ENCODE measurements around the gene ITPR1.

ITPR1 gene

GRCh38 chr3:4614070-4614469, 120.9 kb downstream of the ITPR1 start:
- no peak for TF ChIP-seq TSHZ2 (CRISPR knock-in tag; IDR thresholded peaks at IDR 0.05)
- TF ChIP-seq ZFP3 (CRISPR knock-in tag; IDR thresholded peaks at IDR 0.05) = no peak
- ATAC-seq = no peak

- TF ChIP-seq GLIS3 (CRISPR knock-in tag; IDR thresholded peaks at IDR 0.05) (no peak), POU6F1 (CRISPR knock-in tag; IDR thresholded peaks at IDR 0.05; ENCODE audit: borderline replicate concordance, low read depth) (no peak), ZNF8 (CRISPR knock-in tag; IDR thresholded peaks at IDR 0.05) (no peak), RARB (CRISPR knock-in tag; IDR thresholded peaks at IDR 0.05) (no peak), ZFP3 (CRISPR knock-in tag; IDR thresholded peaks at IDR 0.05) (no peak), ARNTL (CRISPR knock-in tag; IDR thresholded peaks at IDR 0.05; ENCODE audit: borderline replicate concordance, low read depth) (no peak), BACH2 (CRISPR knock-in tag; IDR thresholded peaks at IDR 0.05; ENCODE audit: borderline replicate concordance) (no peak), CSRNP3 (CRISPR knock-in tag; IDR thresholded peaks at IDR 0.05) (no peak), PPARA (CRISPR knock-in tag; IDR thresholded peaks at IDR 0.05; ENCODE audit: borderline replicate concordance) (no peak)
- no peak for ATAC-seq
Measured at GRCh38 chr3:4614927-4615326, 121.8 kb downstream of the ITPR1 start.

GRCh38 chr3:4615750-4616149, 122.6 kb downstream of the ITPR1 start:
- TF ChIP-seq TSHZ2 (CRISPR knock-in tag; IDR thresholded peaks at IDR 0.05) (no peak), ZFP3 (CRISPR knock-in tag; IDR thresholded peaks at IDR 0.05) (no peak), CREB5 (CRISPR knock-in tag; IDR thresholded peaks at IDR 0.05; ENCODE audit: low read depth) (no peak), ISL1 (CRISPR knock-in tag; IDR thresholded peaks at IDR 0.05) (no peak), BACH2 (CRISPR knock-in tag; IDR thresholded peaks at IDR 0.05; ENCODE audit: borderline replicate concordance) (no peak), TCF4 (CRISPR knock-in tag; IDR thresholded peaks at IDR 0.05; ENCODE audit: borderline replicate concordance) (no peak), ESRRG (CRISPR knock-in tag; IDR thresholded peaks at IDR 0.05) (no peak), SNAI2 (CRISPR knock-in tag; IDR thresholded peaks at IDR 0.05) (no peak), ZNF565 (CRISPR knock-in tag; conservative IDR thresholded peaks at IDR 0.05; ENCODE audit: low read depth) (no peak), TOX (CRISPR knock-in tag; IDR thresholded peaks at IDR 0.05; ENCODE audit: borderline replicate concordance) (no peak), RARB (CRISPR knock-in tag; IDR thresholded peaks at IDR 0.05) (no peak), ZNF70 (CRISPR knock-in tag; IDR thresholded peaks at IDR 0.05) (no peak), CSRNP3 (CRISPR knock-in tag; IDR thresholded peaks at IDR 0.05) (no peak), ZC3H10 (CRISPR knock-in tag; IDR thresholded peaks at IDR 0.05) (no peak)
- no peak for ATAC-seq

All from SK-N-SH treated with all-trans-retinoic acid at 6 μM for 48 hours (cell line).